GM21367 (cell line): ENCODE results near the gene CTBP2.

Experiments
- ATAC-seq: cut with Tn5 transposase; IDR thresholded peaks from one replicate; pipeline ENCODE4 v1.9.1; 2021; ENCODE audit not compliant: unreplicated experiment

The CTBP2 gene

GRCh38 chr10:125125951-125126735 is 34.2 kb downstream of the CTBP2 start:
- ATAC-seq = no peak

GRCh38 chr10:125124907-125125306 is 35.5 kb downstream of the CTBP2 start:
- ATAC-seq = no peak

GRCh38 chr10:125124115-125124487 is 36.3 kb downstream of the CTBP2 start:
- no peak for ATAC-seq

GRCh38 chr10:125123476-125124114 is 36.8 kb downstream of the CTBP2 start:
- ATAC-seq = no peak

GRCh38 chr10:125122566-125122965 is 37.8 kb downstream of the CTBP2 start:
- ATAC-seq = no peak

GRCh38 chr10:125121003-125121402 is 39.4 kb downstream of the CTBP2 start:
- ATAC-seq = no peak

GRCh38 chr10:125120053-125120710 is 40.2 kb downstream of the CTBP2 start:
- ATAC-seq = no peak

GRCh38 chr10:125118701-125119100 is 41.7 kb downstream of the CTBP2 start:
- ATAC-seq = no peak

- no peak for ATAC-seq
Measured at GRCh38 chr10:125118011-125118611, 42.3 kb downstream of the CTBP2 start.

GRCh38 chr10:125116652-125117310 is 43.6 kb downstream of the CTBP2 start:
- ATAC-seq = no peak

GRCh38 chr10:125116041-125116649 is 44.2 kb downstream of the CTBP2 start:
- ATAC-seq = no peak

- no peak for ATAC-seq
Measured at GRCh38 chr10:125115409-125115808, 45.0 kb downstream of the CTBP2 start.

GRCh38 chr10:125114761-125115391 is 45.5 kb downstream of the CTBP2 start:
- ATAC-seq = no peak

GRCh38 chr10:125113691-125114371 is 46.5 kb downstream of the CTBP2 start:
- ATAC-seq = no peak

- ATAC-seq = no peak
Measured at GRCh38 chr10:125112697-125113494, 47.5 kb downstream of the CTBP2 start.

GRCh38 chr10:125111118-125111727 is 49.1 kb downstream of the CTBP2 start:
- no peak for ATAC-seq

GRCh38 chr10:125107965-125108580 is 52.3 kb downstream of the CTBP2 start:
- no peak for ATAC-seq
